Tibial nerve (tissue), 4 donors: ENCODE data around the gene FAM110D. TPM values are rescaled to one million over a fixed set of nuclear protein-coding genes. Genes with fewer than 3 reads are reported as not detected.

Experiments
- DNase-seq, 2 donors: peaks; one replicate each; pipeline ENCODE4 v3.0.0-alpha.2; 2019; ENCODE audit warnings: low spot score in 2 of 2
- H3K27ac ChIP-seq, 4 donors: fragments of 200-600 bp; sonication (generic) in 3 of 4; one replicate each; pipeline ENCODE4 v1.5.1; 2017 to 2019; ENCODE audit warnings: mild to moderate bottlenecking in 1 of 4
- H3K27me3 ChIP-seq, 2 donors: fragments of 200-600 bp; sonication (generic) in 1 of 2; one replicate each; pipeline versions ENCODE4 v1.5.1 to v1.6.0; 2017 to 2019
- H3K36me3 ChIP-seq, 3 donors: fragments of 200-600 bp; sonication (generic); one replicate each; pipeline ENCODE4 v1.5.1; 2018 to 2019
- H3K4me1 ChIP-seq, 4 donors: fragments of 200-600 bp; sonication (generic) in 3 of 4; one replicate each; pipeline ENCODE4 v1.5.1; 2017 to 2019
- H3K4me3 ChIP-seq, 4 donors: fragments of 200-600 bp; sonication (generic) in 3 of 4; one replicate each; pipeline ENCODE4 v1.5.1; 2017 to 2019; ENCODE audit warnings: mild to moderate bottlenecking in 1 of 4, moderate library complexity in 1 of 4
- H3K9me3 ChIP-seq, 4 donors: fragments of 200-600 bp; sonication (generic) in 3 of 4; one replicate each; pipeline ENCODE4 v1.5.1; 2017 to 2019
- EP300 ChIP-seq, 2 donors: sonication (generic); formaldehyde crosslinking; IDR thresholded peaks; one replicate each; pipeline ENCODE4 v1.6.1; 2017; ENCODE audit warnings: antibody characterized with exemption in 2 of 2, mild to moderate bottlenecking in 1 of 2
- POLR2A ChIP-seq, 2 donors: fragments of 450-650 bp; IDR thresholded peaks; one replicate each; pipeline ENCODE4 v1.6.1; 2017; ENCODE audit warnings: antibody characterized with exemption in 2 of 2, mild to moderate bottlenecking in 2 of 2, moderate library complexity in 2 of 2
- WGBS, 2 donors: methylation state at CpG; one replicate each; pipeline ENCODE4 v1.1.5; 2018; 5-methylcytosine and 5-hydroxymethylcytosine counted together
- total RNA-seq, 4 donors: library from RNA; depleted of rRNA; stranded (reverse); fragments of >200 nt; gene quantifications; one replicate each; pipeline ENCODE4 v1.1.0, GENCODE V29; 2016
- TF ChIP-seq, protein P1 (sequence below), 5 experiments: fragments of 200-600 bp in 3 of 5; fragments of 450-650 bp in 2 of 5; sonication (generic) in 3 of 5; IDR thresholded peaks; one replicate each; pipeline ENCODE4 v1.5.1; 2016 to 2019; ENCODE audit warnings: antibody characterized with exemption in 5 of 5, mild to moderate bottlenecking in 3 of 5, moderate library complexity in 2 of 5

Gene FAM110D
- total RNA-seq, 4 donors from 2014 or later = 11.9 to 22.7 (median 14.2) TPM

DNA sequence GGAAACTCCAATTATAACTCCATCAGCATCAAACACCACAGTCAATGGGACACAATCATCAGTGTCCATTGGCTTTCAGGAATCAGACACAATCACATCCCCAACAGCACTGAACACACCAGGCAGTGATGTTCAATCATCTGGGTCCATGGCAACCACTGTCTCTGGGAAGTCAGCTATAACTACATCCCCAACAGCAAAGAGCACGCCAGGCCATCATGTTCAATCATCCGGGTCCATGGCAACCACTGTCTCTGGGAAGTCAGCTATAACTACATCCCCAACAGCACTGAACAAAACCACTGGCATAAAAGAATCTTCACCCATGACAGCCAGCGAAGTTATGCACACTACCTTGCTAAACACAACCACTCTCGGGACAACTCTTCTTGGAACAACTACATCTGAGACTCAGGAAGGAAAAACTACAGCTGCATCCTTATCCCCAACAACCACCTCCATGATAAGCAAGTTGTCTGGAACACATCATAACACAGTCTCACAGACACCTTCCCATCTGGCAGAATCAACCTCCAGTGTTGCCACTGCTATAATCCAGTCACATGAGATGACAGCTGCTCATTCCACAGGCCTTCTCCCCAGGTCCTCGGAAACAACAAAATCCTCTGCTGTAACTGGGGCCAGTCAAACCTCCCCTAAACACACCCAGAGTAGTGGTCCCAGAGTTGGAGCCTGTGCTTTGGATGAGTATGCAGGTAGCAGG is 51.4 kb downstream of the FAM110D start:
- H3K9me3 ChIP-seq = no peaks in the 10 kb centered on the region
- H3K27me3 ChIP-seq = no peaks in the 10 kb centered on the region
- H3K36me3 ChIP-seq = no peaks in the 10 kb centered on the region
- 78 to 93% methylated on average over 5 of the region's 5 CpGs for WGBS, 2 donors
- no peak for DNase-seq
- TF ChIP-seq EP300 (IDR thresholded peaks at IDR 0.05) (no peak), POLR2A (IDR thresholded peaks at IDR 0.05) (no peak)
- TF ChIP-seq, protein P1, sequence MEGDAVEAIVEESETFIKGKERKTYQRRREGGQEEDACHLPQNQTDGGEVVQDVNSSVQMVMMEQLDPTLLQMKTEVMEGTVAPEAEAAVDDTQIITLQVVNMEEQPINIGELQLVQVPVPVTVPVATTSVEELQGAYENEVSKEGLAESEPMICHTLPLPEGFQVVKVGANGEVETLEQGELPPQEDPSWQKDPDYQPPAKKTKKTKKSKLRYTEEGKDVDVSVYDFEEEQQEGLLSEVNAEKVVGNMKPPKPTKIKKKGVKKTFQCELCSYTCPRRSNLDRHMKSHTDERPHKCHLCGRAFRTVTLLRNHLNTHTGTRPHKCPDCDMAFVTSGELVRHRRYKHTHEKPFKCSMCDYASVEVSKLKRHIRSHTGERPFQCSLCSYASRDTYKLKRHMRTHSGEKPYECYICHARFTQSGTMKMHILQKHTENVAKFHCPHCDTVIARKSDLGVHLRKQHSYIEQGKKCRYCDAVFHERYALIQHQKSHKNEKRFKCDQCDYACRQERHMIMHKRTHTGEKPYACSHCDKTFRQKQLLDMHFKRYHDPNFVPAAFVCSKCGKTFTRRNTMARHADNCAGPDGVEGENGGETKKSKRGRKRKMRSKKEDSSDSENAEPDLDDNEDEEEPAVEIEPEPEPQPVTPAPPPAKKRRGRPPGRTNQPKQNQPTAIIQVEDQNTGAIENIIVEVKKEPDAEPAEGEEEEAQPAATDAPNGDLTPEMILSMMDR (IDR thresholded peaks at IDR 0.05) = no peak
- H3K4me1 ChIP-seq = no peaks in the 10 kb centered on the region
- H3K27ac ChIP-seq = no peak overlapping the region
- no peak overlapping the region for H3K4me3 ChIP-seq

DNA sequence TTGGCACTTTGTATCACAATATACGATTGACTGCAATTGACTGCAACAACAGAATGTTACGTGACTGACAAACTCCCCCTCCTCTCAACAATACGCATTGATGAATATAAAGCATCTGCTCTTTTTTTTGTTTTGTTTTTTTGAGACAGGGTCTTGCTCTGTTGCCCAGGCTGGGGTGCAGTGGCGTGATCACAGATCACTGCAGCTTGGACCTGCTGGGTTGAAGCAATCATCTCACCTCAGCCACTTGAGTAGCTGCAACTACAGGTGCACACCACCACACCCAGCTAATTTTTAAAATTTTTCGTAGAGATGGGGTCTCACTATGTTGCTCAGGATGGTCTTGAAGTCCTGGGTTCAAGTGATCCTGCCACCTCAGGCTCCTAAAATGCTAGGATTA is 53.8 kb downstream of the FAM110D start:
- H3K27me3 ChIP-seq = peaks cover 0 to 7% of the 10 kb centered on the region in 2 donors

DNA sequence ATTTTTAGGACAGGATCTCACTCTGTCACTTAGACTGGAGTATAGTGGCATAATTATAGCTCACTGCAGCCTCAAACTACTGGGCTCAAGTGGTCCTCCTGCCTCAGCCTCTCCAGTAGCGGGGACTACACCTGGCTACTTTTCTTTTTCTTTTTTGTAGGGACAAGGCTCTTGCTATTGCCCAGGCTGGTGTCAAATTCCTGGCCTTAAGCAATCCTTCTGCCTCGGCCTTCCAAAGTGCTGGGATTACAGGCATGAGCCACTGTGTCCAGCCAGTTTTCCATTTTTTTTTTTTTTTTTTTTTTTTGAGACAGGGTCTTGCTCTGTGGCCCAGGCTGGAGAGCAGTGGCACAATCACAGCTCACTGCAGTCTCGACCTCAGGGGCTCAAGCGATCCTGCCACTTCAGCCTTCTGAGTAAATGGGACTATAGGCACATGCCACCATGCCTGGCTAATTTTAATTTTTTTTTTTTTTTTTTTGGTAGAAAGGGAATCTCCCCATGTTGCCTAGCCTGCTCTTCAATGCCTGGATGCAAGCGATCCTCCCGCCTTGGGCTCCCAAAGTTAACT is 54.5 kb downstream of the FAM110D start:
- H3K9me3 ChIP-seq = no peaks in the 10 kb centered on the region
- no peaks in the 10 kb centered on the region for H3K4me1 ChIP-seq
- 78 to 83% methylated on average over 6 of the region's 6 CpGs for WGBS, 2 donors
- H3K4me3 ChIP-seq = no peak overlapping the region
- DNase-seq = no peak
- no peak for TF ChIP-seq POLR2A (IDR thresholded peaks at IDR 0.05)
- TF ChIP-seq, protein P1 (IDR thresholded peaks at IDR 0.05) = no peak
- TF ChIP-seq EP300 (IDR thresholded peaks at IDR 0.05) = no peak
- H3K27me3 ChIP-seq = peaks cover 0 to 14% of the 10 kb centered on the region in 2 donors
- no peaks in the 10 kb centered on the region for H3K36me3 ChIP-seq
- no peak overlapping the region for H3K27ac ChIP-seq

More for the DNA sequence above, 53.8 kb downstream of the FAM110D start:
- Histone ChIP-seq H3K4me3 (no peak overlapping the region), H3K36me3 (no peaks in the 10 kb centered on the region), H3K4me1 (no peaks in the 10 kb centered on the region), H3K9me3 (no peaks in the 10 kb centered on the region), H3K27ac (no peak overlapping the region)
- 83 to 85% methylated on average over 5 of the region's 5 CpGs for WGBS, 2 donors
- no peak for DNase-seq
- TF ChIP-seq POLR2A (IDR thresholded peaks at IDR 0.05) (no peak), EP300 (IDR thresholded peaks at IDR 0.05) (no peak)
- TF ChIP-seq, protein P1 (IDR thresholded peaks at IDR 0.05) = no peak

Other genes starting within 250 kb of the FAM110D start
- 10 to 100 TPM in 1 of 4 donors, 1 to 10 TPM in 3; 6.3 to 19.2 (median 9.3) TPM for gene PAFAH2, start 161.0 kb upstream of the FAM110D start, total RNA-seq
- 10 to 100 TPM; 30.6 to 44.3 (median 34.6) TPM for gene EXTL1, start 137.3 kb upstream of the FAM110D start, total RNA-seq
- not detected for gene SLC30A2, start 113.0 kb upstream of the FAM110D start, total RNA-seq
- under 1 TPM in 2 of 4 donors, not detected in 2; 0.21 to 0.98 TPM for gene TRIM63, start 91.4 kb upstream of the FAM110D start, total RNA-seq
- 1 to 10 TPM; 5.4 to 9.0 (median 7.1) TPM for gene PDIK1L, start 47.3 kb upstream of the FAM110D start, total RNA-seq
- gene C1orf232, start 9.9 kb downstream of the FAM110D start, total RNA-seq = not detected
- gene ZNF593, start 10.8 kb downstream of the FAM110D start, total RNA-seq = 10 to 100 TPM; 24.9 to 46.5 (median 38.2) TPM
- not detected for gene ZNF593OS, start 12.8 kb downstream of the FAM110D start, total RNA-seq
- 1 to 10 TPM in 3 of 4 donors, not detected in 1; 2.6 to 5.7 (median 4.0) TPM for gene CNKSR1, start 18.4 kb downstream of the FAM110D start, total RNA-seq
- gene CATSPER4, start 31.5 kb downstream of the FAM110D start, total RNA-seq = not detected
- gene CEP85, start 75.1 kb downstream of the FAM110D start, total RNA-seq = 10 to 100 TPM; 14.9 to 23.7 (median 20.0) TPM
- gene SH3BGRL3, start 121.0 kb downstream of the FAM110D start, total RNA-seq = 10 to 100 TPM; 49.6 to 97.2 (median 56.0) TPM
- 10 to 100 TPM; 13.8 to 48.3 (median 19.7) TPM for gene UBXN11, start 147.6 kb downstream of the FAM110D start, total RNA-seq
- 1 to 10 TPM in 1 of 4 donors, not detected in 3; 4.8 TPM for gene CD52, start 158.9 kb downstream of the FAM110D start, total RNA-seq
- gene CRYBG2, start 195.1 kb downstream of the FAM110D start, total RNA-seq = under 1 TPM in 1 of 4 donors, not detected in 3; under 0.01 TPM
- not detected for gene ZNF683, start 213.7 kb downstream of the FAM110D start, total RNA-seq